ENCODE results near the gene OVCA2. TPM values are rescaled to one million over a fixed set of nuclear protein-coding genes. Genes with fewer than 3 reads are reported as not detected.
A peak's percentile ranks its signal among the peaks of the same experiment; 100 is the strongest.

OVCA2 gene
- total RNA-seq, 1 donor from 2014 or later = 15.8 TPM

DNA sequence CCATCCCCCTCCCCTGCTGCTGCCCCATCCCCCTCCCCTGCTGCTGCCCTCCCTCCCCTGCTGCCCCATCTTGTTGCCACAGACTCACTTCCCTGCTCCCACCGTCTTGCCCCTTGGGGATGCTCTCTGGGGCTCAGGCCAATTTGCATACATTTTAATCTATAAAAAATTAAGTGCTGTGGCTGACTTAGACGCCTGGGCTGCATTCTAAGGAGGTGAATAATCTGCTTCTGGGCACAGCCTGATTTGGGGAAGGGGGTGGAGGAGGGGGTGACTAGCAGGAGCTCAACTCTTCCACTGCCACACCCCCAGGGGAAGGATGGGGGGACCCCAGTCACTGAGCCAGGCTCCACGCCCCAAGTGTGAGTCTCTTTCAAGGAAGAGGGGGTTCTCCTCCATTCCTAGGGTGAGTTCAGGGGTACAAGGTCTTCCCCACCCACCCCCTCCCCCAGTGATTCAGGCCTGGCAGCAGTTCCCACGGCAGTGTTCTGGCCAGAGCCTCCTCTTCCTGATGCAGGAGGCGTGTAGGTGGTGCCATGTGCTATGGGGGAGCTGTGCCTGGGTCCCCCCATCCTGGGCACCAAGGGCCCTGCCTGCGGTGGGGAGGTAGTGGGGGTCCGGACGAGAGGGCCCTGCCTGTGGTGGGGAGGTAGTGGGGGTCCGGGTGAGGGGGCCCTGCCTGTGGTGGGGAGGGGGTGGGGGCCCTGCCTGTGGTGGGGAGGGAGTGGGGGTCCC is 6.8 kb upstream of the OVCA2 start:
- DNase-seq = no peak

DNA sequence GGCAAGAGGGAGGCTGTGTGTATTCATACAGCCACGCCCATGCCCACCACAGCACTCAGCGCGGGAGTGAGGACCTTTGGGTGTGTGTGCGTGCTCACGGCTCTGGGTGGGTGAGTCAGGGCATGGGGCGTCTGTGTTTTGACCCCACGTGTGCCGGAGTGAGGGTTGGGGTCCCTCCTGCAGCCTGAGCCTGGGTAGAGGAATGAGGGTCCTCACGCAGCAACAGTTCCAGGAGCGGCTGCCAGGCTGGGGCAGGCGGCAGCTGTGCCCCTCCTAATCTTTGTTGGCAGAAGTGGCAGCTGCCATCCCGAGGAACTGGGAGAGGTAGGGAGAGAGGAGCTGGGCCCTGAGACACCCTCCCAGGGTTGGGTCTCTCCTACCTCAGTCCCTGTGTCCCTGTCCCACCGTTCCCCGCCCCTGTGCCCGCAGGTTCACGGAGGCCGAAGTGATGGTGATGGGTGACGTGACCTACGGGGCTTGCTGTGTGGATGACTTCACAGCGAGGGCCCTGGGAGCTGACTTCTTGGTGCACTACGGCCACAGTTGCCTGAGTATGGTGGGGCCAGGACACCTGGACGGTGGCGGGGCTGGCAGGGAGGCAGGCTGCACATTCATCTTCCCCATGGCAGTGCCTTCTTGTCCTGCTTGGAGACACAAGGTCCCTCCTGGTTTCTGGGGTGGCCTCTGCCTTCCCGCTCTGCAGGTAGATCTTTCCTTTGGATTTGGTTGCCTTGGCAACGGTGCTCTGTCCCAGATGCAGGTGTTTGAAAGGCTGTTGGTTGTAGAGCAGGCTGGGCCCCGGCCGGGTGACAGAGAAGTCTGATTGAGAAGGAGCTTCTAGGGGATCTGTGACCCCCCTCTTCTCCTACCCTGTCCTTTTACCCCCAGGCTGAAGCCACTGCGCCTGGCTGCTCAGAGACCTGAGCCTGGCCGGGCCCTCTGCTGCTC is 6.0 kb upstream of the OVCA2 start:
- no peak for DNase-seq

GRCh38 chr17:2037155-2037554 is 4.7 kb upstream of the OVCA2 start:
- DNase-seq = no peak

GRCh38 chr17:2040219-2040827 is 1.5 kb upstream of the OVCA2 start:
- DNase-seq = no peak

- no peak for DNase-seq
Observed at GRCh38 chr17:2040942-2041560, 771 bp upstream of the OVCA2 start.

- no peak for DNase-seq
Observed at GRCh38 chr17:2042390-2042847, 597 bp downstream of the OVCA2 start.

DNA sequence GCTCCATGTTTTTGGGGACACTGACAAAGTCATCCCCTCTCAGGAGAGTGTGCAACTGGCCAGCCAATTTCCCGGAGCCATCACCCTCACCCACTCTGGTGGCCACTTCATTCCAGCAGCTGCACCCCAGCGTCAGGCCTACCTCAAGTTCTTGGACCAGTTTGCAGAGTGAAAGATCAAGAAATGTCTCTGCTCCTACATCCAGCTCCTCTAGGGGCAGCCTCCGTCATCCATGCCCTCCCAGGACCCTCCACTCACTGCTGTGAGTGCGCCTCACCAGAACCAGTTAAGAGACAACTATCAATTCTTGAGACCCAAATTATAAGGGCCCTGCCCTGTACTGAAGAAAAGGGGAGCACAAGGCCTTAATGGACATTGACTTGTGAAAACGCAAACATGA is 1.1 kb downstream of the OVCA2 start:
- no peak for DNase-seq

GRCh38 chr17:2043785-2044184 is 2.0 kb downstream of the OVCA2 start:
- no peak for DNase-seq

GRCh38 chr17:2044263-2044894 is 2.6 kb downstream of the OVCA2 start:
- DNase-seq = no peak

DNA sequence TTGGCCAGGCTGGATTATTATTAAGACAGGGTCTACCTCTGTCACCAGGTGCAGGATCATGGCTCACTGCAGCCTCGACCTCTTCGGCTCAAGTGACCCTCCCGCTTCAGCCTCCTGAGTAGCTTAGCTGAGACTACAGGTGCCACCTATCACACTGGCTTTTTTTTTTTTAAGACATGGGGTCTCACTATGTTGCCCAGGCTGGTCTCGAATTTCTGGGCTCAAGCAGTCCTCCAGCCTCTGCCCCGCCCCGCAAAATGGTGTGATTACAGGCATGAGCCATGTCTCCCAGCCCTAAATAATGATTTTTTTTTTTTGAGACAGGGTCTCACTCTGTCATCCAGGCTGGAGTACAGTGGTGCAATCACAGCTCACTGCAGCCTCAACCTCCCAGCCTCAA is 5.8 kb downstream of the OVCA2 start:
- no peak for DNase-seq

GRCh38 chr17:2048805-2049204 is 7.0 kb downstream of the OVCA2 start:
- no peak for DNase-seq

GRCh38 chr17:2049333-2050299 is 7.8 kb downstream of the OVCA2 start:
- DNase-seq = peak; percentile 82

DNA sequence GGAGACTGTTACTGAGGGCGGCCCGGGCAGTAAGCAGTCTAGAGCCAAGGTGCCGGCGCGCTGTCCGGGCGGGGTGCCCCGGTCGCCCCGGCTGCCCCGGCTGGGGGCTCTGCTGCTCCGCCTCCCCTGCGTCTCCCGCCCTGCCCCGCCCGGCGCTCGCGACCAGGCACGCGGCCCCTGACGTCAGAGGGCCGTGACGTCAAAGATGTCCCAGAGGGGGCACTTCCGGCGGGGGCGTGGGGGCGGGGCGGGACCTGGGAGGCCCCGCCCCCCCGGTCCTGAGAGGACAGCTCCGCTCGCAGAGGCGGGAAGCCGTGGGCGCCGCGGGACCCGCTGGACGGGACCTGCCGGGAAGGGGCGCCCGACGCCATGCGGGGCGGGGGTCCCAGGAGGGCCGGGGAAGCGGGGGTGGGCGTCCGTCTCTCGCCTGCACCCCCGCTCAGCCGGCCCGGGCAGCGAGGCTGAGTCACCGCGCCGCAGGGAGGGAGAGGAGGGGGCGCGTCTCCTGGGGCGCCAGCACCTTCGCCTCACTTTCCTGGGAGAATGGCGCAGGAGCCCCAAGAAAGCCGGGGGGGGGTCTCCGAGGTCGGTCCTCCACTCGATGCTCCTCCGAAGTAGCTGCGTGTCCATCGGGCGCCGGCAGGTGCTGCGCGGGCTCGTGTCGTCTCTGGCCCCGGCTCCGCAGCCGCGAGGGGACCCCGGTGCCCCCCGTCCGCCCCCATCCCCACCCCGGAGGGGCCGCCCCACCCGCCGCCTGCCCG is 8.7 kb downstream of the OVCA2 start:
- DNase-seq = peak; percentile 66

GRCh38 chr17:2051061-2051932 is 9.5 kb downstream of the OVCA2 start:
- no peak for DNase-seq

DNA sequence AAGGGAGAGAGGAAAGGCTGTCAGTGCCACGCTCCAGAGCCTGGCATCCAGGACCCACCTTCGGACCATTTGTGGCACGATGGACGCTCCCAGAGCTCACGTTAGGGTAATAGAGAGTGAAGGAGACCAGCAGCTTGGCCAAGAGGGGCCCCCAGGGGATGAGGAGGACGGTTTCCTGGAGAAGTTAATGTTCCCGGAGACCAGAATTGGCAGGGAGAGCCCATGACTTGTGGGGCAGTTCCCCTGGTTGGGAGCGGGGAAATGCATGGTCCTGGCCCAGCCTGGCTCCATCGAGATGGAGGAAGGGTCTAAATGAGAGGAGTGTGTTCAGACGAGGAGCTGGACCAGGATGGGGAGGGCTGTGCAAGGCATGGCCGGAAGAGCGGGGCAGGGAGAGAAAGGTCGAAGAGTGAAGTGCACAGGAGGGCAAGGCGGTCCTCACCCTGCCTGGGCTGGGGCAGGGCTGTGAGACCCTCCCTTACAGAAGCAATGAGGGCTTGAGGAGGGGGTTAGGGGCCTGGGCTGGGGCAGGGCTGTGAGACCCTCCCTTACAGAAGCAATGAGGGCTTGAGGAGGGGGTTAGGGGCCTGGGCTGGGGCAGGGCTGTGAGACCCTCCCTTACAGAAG is 10.2 kb downstream of the OVCA2 start:
- DNase-seq = no peak

- DNase-seq = peak; percentile 69
Observed at GRCh38 chr17:2053380-2054261, 11.8 kb downstream of the OVCA2 start.

GRCh38 chr17:2054262-2054511 is 12.4 kb downstream of the OVCA2 start:
- no peak for DNase-seq

Measured in occipital lobe (tissue), 2 donors.